Sigmoid colon (tissue), 4 donors: ENCODE data around the gene ZNFX1.

Experiments
- CTCF ChIP-seq, 4 experiments: fragments of 450-650 bp in 3 of 4; fragments of 200-600 bp in 1 of 4; IDR thresholded peaks; one replicate each; pipeline ENCODE4 v1.5.1; 2016 to 2019; ENCODE audit warnings: antibody characterized with exemption in 4 of 4, mild to moderate bottlenecking in 3 of 4, moderate library complexity in 2 of 4
- EP300 ChIP-seq, 4 donors: sonication (generic); formaldehyde crosslinking; IDR thresholded peaks; one replicate each; pipeline ENCODE4 v1.6.1; 2017; ENCODE audit warnings: antibody characterized with exemption in 4 of 4
- POLR2A ChIP-seq, 2 donors: fragments of 450-650 bp; IDR thresholded peaks; one replicate each; pipeline ENCODE4 v1.6.1; 2016; ENCODE audit warnings: antibody characterized with exemption in 2 of 2, mild to moderate bottlenecking in 2 of 2, moderate library complexity in 2 of 2
- POLR2AphosphoS5 ChIP-seq, 4 donors: sonication (generic); formaldehyde crosslinking; IDR thresholded peaks; one replicate each; pipeline ENCODE4 v1.6.1; 2017; ENCODE audit warnings: antibody characterized with exemption in 4 of 4

DNA sequence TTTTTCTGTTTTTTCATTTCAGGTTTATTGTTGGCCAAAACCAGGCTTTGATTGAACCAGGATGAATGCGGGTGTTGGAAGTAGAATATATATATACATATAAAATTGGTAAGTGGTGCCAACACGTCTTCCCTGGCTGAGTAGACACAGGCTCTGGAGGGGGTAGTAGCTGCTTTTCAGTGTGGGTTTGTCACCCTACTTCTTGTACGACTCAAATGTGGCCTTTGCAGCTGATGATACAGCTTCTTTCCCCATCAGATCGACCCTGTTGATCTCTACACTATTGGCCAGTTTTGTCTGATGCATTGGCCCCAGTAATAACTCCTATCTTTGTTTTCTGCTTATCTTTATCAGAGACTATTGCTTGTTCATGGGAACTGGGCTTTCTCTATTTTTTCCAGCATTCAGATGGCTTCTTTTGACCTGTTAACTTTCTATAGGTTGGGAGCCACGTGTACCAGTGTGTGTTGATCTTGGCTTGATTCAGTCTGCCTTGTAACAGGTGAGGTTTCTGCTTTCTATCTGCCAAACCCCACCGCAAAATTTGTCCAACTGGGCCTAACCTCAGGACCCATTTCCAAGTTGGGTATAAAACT lies 2.7 kb upstream of the ZNFX1 start:
- TF ChIP-seq EP300 (IDR thresholded peaks at IDR 0.05) = no peak
- TF ChIP-seq POLR2A (IDR thresholded peaks at IDR 0.05) = no peak
- no peak for TF ChIP-seq CTCF (IDR thresholded peaks at IDR 0.05)
- TF ChIP-seq POLR2AphosphoS5 (IDR thresholded peaks at IDR 0.05) = no peak
